Right atrium auricular region (tissue), 2 donors: ENCODE data around the gene STEAP3. TPM values are rescaled to one million over a fixed set of nuclear protein-coding genes. Genes with fewer than 3 reads are reported as not detected.

Source experiments
- DNase-seq: peaks from one replicate; pipeline ENCODE4 v3.0.0-alpha.2; 2019; ENCODE audit warnings: low spot score
- H3K27ac ChIP-seq, 2 donors: fragments of 200-600 bp; sonication (generic); 1 replicate in 1 of 2; 2 replicates in 1 of 2; pipeline ENCODE4 v1.5.1; 2016 to 2019
- H3K27me3 ChIP-seq, 2 donors: fragments of 200-600 bp; sonication (generic); one replicate each; pipeline versions ENCODE4 v1.5.1 to v1.6.0; 2017 to 2019
- H3K36me3 ChIP-seq: fragments of 200-600 bp; sonication (generic); one replicate; pipeline ENCODE4 v1.5.1; 2016
- H3K4me1 ChIP-seq, 2 donors: fragments of 200-600 bp; sonication (generic); one replicate each; pipeline versions ENCODE4 v1.5.1 to v1.6.0; 2017 to 2019
- H3K4me3 ChIP-seq, 2 donors: fragments of 200-600 bp; sonication (generic); 1 replicate in 1 of 2; 2 replicates in 1 of 2; pipeline ENCODE4 v1.5.1; 2017 to 2019; ENCODE audit warnings: mild to moderate bottlenecking in 1 of 2, moderate library complexity in 1 of 2
- H3K9me3 ChIP-seq, 2 donors: fragments of 200-600 bp; sonication (generic); one replicate each; pipeline ENCODE4 v1.5.1; 2019
- total RNA-seq, 2 donors: library from RNA; depleted of rRNA; stranded (reverse); fragments of >200 nt; gene quantifications; one replicate each; pipeline ENCODE4 v1.1.0, GENCODE V29; 2016
- TF ChIP-seq, protein P1 (sequence below), 2 donors: fragments of 200-600 bp; sonication (generic); IDR thresholded peaks; one replicate each; pipeline ENCODE4 v1.5.1; 2019; ENCODE audit warnings: antibody characterized with exemption in 2 of 2

Gene STEAP3
- total RNA-seq, 2 donors from 2014 or later, result 4.4 to 8.2 TPM

DNA sequence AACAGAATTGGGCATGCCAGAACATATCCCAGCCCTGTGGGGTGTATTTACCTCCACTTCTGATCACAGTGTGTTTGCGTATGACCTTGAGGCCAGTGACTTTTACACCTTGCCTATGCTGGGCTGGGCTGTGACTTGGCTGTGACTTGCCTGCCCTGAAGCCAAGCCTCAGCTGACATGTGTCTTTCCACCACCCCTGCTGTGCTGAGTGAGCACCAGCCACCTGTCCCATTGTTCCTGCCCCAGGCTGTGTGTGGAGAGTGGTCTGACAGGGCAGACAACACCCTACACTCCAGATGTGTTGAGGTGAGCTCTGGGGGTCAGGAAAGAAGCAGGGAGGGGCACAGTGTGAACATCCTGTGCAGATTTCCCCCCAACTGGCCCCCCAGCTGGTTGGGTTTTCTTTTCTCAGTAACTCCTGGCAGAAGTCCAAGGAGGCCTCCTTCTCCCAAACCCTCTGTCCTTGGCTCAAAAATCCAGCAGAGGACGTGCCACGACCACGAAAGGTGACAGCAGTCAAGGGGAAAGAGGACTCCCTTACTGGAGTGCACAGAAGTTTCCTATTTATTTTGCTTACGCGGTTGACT lies 5.1 kb upstream of the STEAP3 start:
- no peaks in the 10 kb centered on the region for H3K9me3 ChIP-seq
- no peaks in the 10 kb centered on the region for H3K36me3 ChIP-seq
- H3K4me3 ChIP-seq, result no peak overlapping the region
- H3K27ac ChIP-seq, result no peak overlapping the region
- TF ChIP-seq, protein P1, sequence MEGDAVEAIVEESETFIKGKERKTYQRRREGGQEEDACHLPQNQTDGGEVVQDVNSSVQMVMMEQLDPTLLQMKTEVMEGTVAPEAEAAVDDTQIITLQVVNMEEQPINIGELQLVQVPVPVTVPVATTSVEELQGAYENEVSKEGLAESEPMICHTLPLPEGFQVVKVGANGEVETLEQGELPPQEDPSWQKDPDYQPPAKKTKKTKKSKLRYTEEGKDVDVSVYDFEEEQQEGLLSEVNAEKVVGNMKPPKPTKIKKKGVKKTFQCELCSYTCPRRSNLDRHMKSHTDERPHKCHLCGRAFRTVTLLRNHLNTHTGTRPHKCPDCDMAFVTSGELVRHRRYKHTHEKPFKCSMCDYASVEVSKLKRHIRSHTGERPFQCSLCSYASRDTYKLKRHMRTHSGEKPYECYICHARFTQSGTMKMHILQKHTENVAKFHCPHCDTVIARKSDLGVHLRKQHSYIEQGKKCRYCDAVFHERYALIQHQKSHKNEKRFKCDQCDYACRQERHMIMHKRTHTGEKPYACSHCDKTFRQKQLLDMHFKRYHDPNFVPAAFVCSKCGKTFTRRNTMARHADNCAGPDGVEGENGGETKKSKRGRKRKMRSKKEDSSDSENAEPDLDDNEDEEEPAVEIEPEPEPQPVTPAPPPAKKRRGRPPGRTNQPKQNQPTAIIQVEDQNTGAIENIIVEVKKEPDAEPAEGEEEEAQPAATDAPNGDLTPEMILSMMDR (IDR thresholded peaks at IDR 0.05), result peak in 1 of 2 donors; percentile 57
- H3K27me3 ChIP-seq, result no peaks in the 10 kb centered on the region
- peaks cover 0 to 4% of the 10 kb centered on the region in 2 donors for H3K4me1 ChIP-seq
- no peak for DNase-seq

DNA sequence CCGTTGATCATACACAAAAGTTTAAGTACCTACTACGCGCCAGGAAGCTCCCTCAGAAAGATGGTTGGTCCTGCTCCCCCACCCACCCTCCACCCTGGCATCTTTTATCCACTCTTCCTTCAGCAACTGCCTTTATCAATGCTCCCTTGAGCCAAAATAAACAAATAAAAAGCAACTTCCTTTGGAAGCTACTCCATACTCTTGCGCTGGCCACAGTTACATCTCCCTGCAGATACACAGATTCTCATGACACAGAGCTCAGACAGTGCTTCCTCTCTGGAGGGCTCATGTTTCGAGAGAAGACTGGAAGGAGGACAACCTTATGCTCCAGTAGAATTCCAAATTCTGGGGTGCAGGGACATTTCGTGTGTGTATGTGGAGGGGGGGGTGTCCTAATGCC lies 3.8 kb upstream of the STEAP3 start:
- TF ChIP-seq, protein P1 (IDR thresholded peaks at IDR 0.05), result no peak
- no peak for DNase-seq
- Histone ChIP-seq H3K36me3 (no peaks in the 10 kb centered on the region), H3K4me1 (peaks cover 0 to 15% of the 10 kb centered on the region in 2 donors), H3K4me3 (no peak overlapping the region), H3K27ac (no peak overlapping the region), H3K9me3 (no peaks in the 10 kb centered on the region), H3K27me3 (no peaks in the 10 kb centered on the region)

DNA sequence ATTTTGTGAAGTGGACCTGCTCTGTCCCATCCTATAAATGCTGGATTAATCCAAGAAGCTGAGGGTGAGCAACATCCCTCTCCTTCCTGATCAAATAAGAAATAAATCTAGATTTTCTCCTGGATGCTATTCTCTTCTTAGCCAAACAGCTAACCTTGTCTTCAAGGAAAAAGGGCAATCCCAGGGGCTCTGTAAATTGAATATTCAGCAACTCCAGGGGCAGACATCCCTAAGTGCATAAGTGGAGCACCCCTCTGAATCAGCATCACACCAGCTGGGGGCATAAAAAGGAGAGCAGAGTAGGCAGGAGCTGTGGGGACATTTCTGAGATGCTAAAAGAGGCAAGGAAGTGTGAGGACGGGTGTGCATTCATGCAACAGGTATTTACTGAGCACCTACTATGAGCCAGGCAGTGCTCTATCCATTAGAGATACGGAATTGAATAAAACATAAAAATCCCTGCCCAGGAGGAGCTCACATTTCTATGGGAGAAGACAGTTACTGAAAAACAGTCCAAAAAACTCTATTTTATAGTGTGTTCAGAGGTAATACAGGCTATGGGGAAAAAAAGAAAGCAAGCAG lies 2.8 kb upstream of the STEAP3 start:
- H3K4me1 ChIP-seq, result peaks cover 0 to 15% of the 10 kb centered on the region in 2 donors
- no peak for DNase-seq
- no peak overlapping the region for H3K27ac ChIP-seq
- H3K9me3 ChIP-seq, result no peaks in the 10 kb centered on the region
- no peaks in the 10 kb centered on the region for H3K27me3 ChIP-seq
- no peaks in the 10 kb centered on the region for H3K36me3 ChIP-seq
- TF ChIP-seq, protein P1 (IDR thresholded peaks at IDR 0.05), result no peak
- no peak overlapping the region for H3K4me3 ChIP-seq

DNA sequence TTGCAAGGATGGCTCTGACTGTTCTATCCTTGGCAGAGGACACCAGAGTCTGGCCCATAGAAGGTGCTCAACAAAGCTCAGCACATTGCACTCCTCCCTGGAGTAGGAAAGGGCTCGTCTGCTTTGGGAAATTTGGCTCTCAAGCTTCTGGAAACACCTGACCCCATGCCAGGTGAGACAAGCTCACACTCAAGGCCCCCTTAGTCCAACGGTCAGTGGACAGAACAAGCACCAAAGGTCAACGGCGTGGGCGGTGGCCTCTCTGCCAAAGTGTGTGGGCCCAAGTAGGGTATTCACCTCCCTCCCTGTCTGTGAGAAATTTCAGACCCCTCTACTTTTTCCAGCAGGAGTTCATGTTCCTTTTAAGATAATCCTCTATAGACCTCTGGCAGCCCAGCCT lies 2.0 kb upstream of the STEAP3 start:
- H3K27me3 ChIP-seq, result no peaks in the 10 kb centered on the region
- H3K4me3 ChIP-seq, result no peak overlapping the region
- no peaks in the 10 kb centered on the region for H3K36me3 ChIP-seq
- no peak for DNase-seq
- TF ChIP-seq, protein P1 (IDR thresholded peaks at IDR 0.05), result no peak
- H3K27ac ChIP-seq, result no peak overlapping the region
- peaks cover 0 to 15% of the 10 kb centered on the region in 2 donors for H3K4me1 ChIP-seq
- H3K9me3 ChIP-seq, result no peaks in the 10 kb centered on the region

DNA sequence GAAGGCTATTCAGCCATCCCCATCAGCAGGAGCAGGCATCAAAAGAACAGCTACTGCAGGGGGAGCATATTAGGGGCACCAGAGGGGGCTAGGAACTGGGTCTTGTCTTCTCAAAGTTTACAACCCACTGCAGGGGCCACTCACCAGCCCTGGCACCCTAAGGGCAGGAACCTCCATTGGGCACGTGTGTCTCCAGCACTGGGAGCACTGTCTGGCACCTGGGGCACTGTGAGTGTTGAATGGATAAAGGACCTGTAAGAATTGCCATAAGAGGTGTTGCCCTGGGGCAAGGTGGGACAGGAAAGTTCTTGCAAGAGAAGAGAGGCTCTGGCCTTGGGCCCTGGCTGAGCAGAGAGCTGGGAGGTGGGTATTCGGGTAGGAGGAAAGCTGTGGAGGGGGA lies 1.4 kb upstream of the STEAP3 start:
- no peak overlapping the region for H3K27ac ChIP-seq
- H3K9me3 ChIP-seq, result no peaks in the 10 kb centered on the region
- H3K4me1 ChIP-seq, result peaks cover 0 to 15% of the 10 kb centered on the region in 2 donors
- H3K27me3 ChIP-seq, result no peaks in the 10 kb centered on the region
- no peaks in the 10 kb centered on the region for H3K36me3 ChIP-seq
- DNase-seq, result no peak
- no peak overlapping the region for H3K4me3 ChIP-seq
- TF ChIP-seq, protein P1 (IDR thresholded peaks at IDR 0.05), result no peak
